ENCODE data around the gene ZNF292. TPM values are rescaled to one million over a fixed set of nuclear protein-coding genes. Genes with fewer than 3 reads are reported as not detected.
"Not testable (repeated sequence)": the region's sequence is repeated elsewhere in the genome, so short reads cannot be mapped to it uniquely, and the experiment has no call there.

The ZNF292 gene
- total and polyA plus RNA-seq, 2 donors (not counting 1 experiment from before 2014, with no cell fraction given) = 14.3 to 23.6 TPM

GRCh38 chr6:87127737-87128136 lies 27.6 kb upstream of the ZNF292 start:
- H3K9ac ChIP-seq (ENCODE audit: insufficient read depth, low read length) = no peak overlapping the region
- no peak overlapping the region for H3K4me2 ChIP-seq (ENCODE audit: extremely low read depth, insufficient read depth, low read length)
- no peak overlapping the region for H3K27ac ChIP-seq (ENCODE audit: insufficient read depth, low read length)
- H3K79me2 ChIP-seq (ENCODE audit: control insufficient read depth, insufficient read depth, low read length) = no peaks in the 10 kb centered on the region
- no peak for DNase-seq (ENCODE audit: low read depth in 2 of 2)
- H2AFZ ChIP-seq (ENCODE audit: low read length) = no peak overlapping the region
- H3K9me3 ChIP-seq (ENCODE audit: control insufficient read depth, insufficient read depth, low read depth, low read length) = no peaks in the 10 kb centered on the region
- no peaks in the 10 kb centered on the region for H4K20me1 ChIP-seq (ENCODE audit: control insufficient read depth, extremely low read depth, insufficient read depth, low read length)
- no peak overlapping the region for H3K4me3 ChIP-seq (replicated peaks in 1 of 4; ENCODE audit: control extremely low read depth in 1 of 4, insufficient read depth in 1 of 4, low read depth in 3 of 4, low read length in 4 of 4)
- TF ChIP-seq EZH2 (IDR thresholded peaks at IDR 0.05; ENCODE audit: low read length, missing control alignments) (no peak), CTCF (conservative IDR thresholded peaks at IDR 0.05 in 1 of 2, IDR thresholded peaks at IDR 0.05 in 1 of 2; ENCODE audit: low read depth in 1 of 2, low read length in 2 of 2) (no peak)
- H3K36me3 ChIP-seq (ENCODE audit: control insufficient read depth, insufficient read depth, low read length) = no peaks in the 10 kb centered on the region
- no peaks in the 10 kb centered on the region for H3K4me1 ChIP-seq (ENCODE audit: control insufficient read depth, extremely low read depth, insufficient read depth, low read length)
- no peaks in the 10 kb centered on the region for H3K27me3 ChIP-seq (ENCODE audit: control insufficient read depth, insufficient read depth, low read length)

GRCh38 chr6:87136963-87137362 lies 18.4 kb upstream of the ZNF292 start:
- H3K9me3 ChIP-seq (ENCODE audit: control insufficient read depth, insufficient read depth, low read depth, low read length) = no peaks in the 10 kb centered on the region
- no peaks in the 10 kb centered on the region for H3K4me1 ChIP-seq (ENCODE audit: control insufficient read depth, extremely low read depth, insufficient read depth, low read length)
- H3K9ac ChIP-seq (ENCODE audit: insufficient read depth, low read length) = no peak overlapping the region
- TF ChIP-seq EZH2 (IDR thresholded peaks at IDR 0.05; ENCODE audit: low read length, missing control alignments) = no peak
- no peak for TF ChIP-seq CTCF (conservative IDR thresholded peaks at IDR 0.05 in 1 of 2, IDR thresholded peaks at IDR 0.05 in 1 of 2; ENCODE audit: low read depth in 1 of 2, low read length in 2 of 2)
- no peaks in the 10 kb centered on the region for H3K79me2 ChIP-seq (ENCODE audit: control insufficient read depth, insufficient read depth, low read length)
- no peak for DNase-seq (ENCODE audit: low read depth in 2 of 2)
- H2AFZ ChIP-seq (ENCODE audit: low read length) = no peak overlapping the region
- no peak overlapping the region for H3K27ac ChIP-seq (ENCODE audit: insufficient read depth, low read length)
- H3K4me3 ChIP-seq (replicated peaks in 1 of 4; ENCODE audit: control extremely low read depth in 1 of 4, insufficient read depth in 1 of 4, low read depth in 3 of 4, low read length in 4 of 4) = no peak overlapping the region
- no peaks in the 10 kb centered on the region for H3K36me3 ChIP-seq (ENCODE audit: control insufficient read depth, insufficient read depth, low read length)
- H3K27me3 ChIP-seq (ENCODE audit: control insufficient read depth, insufficient read depth, low read length) = no peaks in the 10 kb centered on the region
- H4K20me1 ChIP-seq (ENCODE audit: control insufficient read depth, extremely low read depth, insufficient read depth, low read length) = no peaks in the 10 kb centered on the region
- H3K4me2 ChIP-seq (ENCODE audit: extremely low read depth, insufficient read depth, low read length) = no peak overlapping the region

- peak; percentile 36 to 73 for DNase-seq (ENCODE audit: low read depth in 2 of 2)
These were observed 16.1 kb upstream of the ZNF292 start for GRCh38 chr6:87139236-87139635.

GRCh38 chr6:87139927-87140326 lies 15.4 kb upstream of the ZNF292 start:
- H3K4me2 ChIP-seq (ENCODE audit: extremely low read depth, insufficient read depth, low read length); H3K79me2 ChIP-seq (ENCODE audit: control insufficient read depth, insufficient read depth, low read length); H3K4me1 ChIP-seq (ENCODE audit: control insufficient read depth, extremely low read depth, insufficient read depth, low read length); H3K27ac ChIP-seq (ENCODE audit: insufficient read depth, low read length); DNase-seq (ENCODE audit: low read depth in 2 of 2); H3K4me3 ChIP-seq (replicated peaks in 1 of 4; ENCODE audit: control extremely low read depth in 1 of 4, insufficient read depth in 1 of 4, low read depth in 3 of 4, low read length in 4 of 4); H3K36me3 ChIP-seq (ENCODE audit: control insufficient read depth, insufficient read depth, low read length); H3K27me3 ChIP-seq (ENCODE audit: control insufficient read depth, insufficient read depth, low read length); H3K9me3 ChIP-seq (ENCODE audit: control insufficient read depth, insufficient read depth, low read depth, low read length); H3K9ac ChIP-seq (ENCODE audit: insufficient read depth, low read length); H4K20me1 ChIP-seq (ENCODE audit: control insufficient read depth, extremely low read depth, insufficient read depth, low read length); H2AFZ ChIP-seq (ENCODE audit: low read length): not testable (repeated sequence)

More at GRCh38 chr6:87139236-87139635, 16.1 kb upstream of the ZNF292 start:
- TF ChIP-seq CTCF (conservative IDR thresholded peaks at IDR 0.05 in 1 of 2, IDR thresholded peaks at IDR 0.05 in 1 of 2; ENCODE audit: low read depth in 1 of 2, low read length in 2 of 2) (peak; percentile 66 to 68), EZH2 (IDR thresholded peaks at IDR 0.05; ENCODE audit: low read length, missing control alignments) (no peak)
- Histone ChIP-seq H3K27me3 (ENCODE audit: control insufficient read depth, insufficient read depth, low read length) (no peaks in the 10 kb centered on the region), H3K9ac (ENCODE audit: insufficient read depth, low read length) (no peak overlapping the region), H3K4me1 (ENCODE audit: control insufficient read depth, extremely low read depth, insufficient read depth, low read length) (no peaks in the 10 kb centered on the region), H2AFZ (ENCODE audit: low read length) (no peak overlapping the region), H3K27ac (ENCODE audit: insufficient read depth, low read length) (no peak overlapping the region), H3K9me3 (ENCODE audit: control insufficient read depth, insufficient read depth, low read depth, low read length) (no peaks in the 10 kb centered on the region), H3K36me3 (ENCODE audit: control insufficient read depth, insufficient read depth, low read length) (no peaks in the 10 kb centered on the region), H4K20me1 (ENCODE audit: control insufficient read depth, extremely low read depth, insufficient read depth, low read length) (no peaks in the 10 kb centered on the region), H3K79me2 (ENCODE audit: control insufficient read depth, insufficient read depth, low read length) (no peaks in the 10 kb centered on the region), H3K4me3 (replicated peaks in 1 of 4; ENCODE audit: control extremely low read depth in 1 of 4, insufficient read depth in 1 of 4, low read depth in 3 of 4, low read length in 4 of 4) (no peak overlapping the region), H3K4me2 (ENCODE audit: extremely low read depth, insufficient read depth, low read length) (no peak overlapping the region)
